ENCODE measurements around the gene CPA2.

The CPA2 gene

DNA sequence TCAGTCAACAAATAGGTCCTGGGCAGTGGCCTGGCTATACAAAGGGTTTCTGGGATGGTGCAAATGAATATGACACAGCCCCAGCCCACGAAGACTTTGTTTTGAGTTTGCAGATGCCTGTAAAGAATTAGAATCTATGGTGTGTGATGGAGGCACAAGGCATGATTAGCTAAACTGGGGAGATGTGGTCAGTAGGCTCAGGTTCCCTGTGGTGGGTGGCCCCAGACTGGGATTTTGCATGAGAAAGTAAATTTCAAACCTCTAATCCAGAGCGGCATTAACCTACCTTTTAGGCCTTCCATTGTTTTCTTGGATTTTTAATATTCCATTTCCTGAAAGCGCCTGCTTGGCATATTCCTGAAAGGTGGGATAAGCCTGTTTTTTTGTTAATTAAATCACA, 71.6 kb downstream of the CPA2 start:
- Histone ChIP-seq H3K9me2 (replicated peaks; ENCODE audit: insufficient read depth, low read length) (no peaks in the 10 kb centered on the region), H3F3A (ENCODE audit: insufficient read depth) (no peaks in the 10 kb centered on the region), H3K4me3 (ENCODE audit: insufficient read depth, low read length, poor library complexity, severe bottlenecking) (no peak overlapping the region), H3K27me3 (ENCODE audit: low read length) (no peaks in the 10 kb centered on the region), H2AFZ (ENCODE audit: low read depth, low read length, severe bottlenecking) (no peak overlapping the region), H3K79me2 (ENCODE audit: insufficient read depth, low read length) (no peaks in the 10 kb centered on the region), H3K9ac (ENCODE audit: low read length) (no peak overlapping the region), H3K4me2 (ENCODE audit: low read depth, low read length, poor library complexity, severe bottlenecking) (no peak overlapping the region), H4K20me1 (ENCODE audit: low read depth, low read length) (no peaks in the 10 kb centered on the region), H3K36me3 (ENCODE audit: low read length) (no peaks in the 10 kb centered on the region), H3K9me3 (ENCODE audit: insufficient read depth, low read length) (no peaks in the 10 kb centered on the region), H3K27ac (ENCODE audit: low read depth, low read length) (no peak overlapping the region)
- no peak for TF ChIP-seq EZH2phosphoT487 (conservative IDR thresholded peaks at IDR 0.05; ENCODE audit: low read length)
- TF ChIP-seq, protein P1, sequence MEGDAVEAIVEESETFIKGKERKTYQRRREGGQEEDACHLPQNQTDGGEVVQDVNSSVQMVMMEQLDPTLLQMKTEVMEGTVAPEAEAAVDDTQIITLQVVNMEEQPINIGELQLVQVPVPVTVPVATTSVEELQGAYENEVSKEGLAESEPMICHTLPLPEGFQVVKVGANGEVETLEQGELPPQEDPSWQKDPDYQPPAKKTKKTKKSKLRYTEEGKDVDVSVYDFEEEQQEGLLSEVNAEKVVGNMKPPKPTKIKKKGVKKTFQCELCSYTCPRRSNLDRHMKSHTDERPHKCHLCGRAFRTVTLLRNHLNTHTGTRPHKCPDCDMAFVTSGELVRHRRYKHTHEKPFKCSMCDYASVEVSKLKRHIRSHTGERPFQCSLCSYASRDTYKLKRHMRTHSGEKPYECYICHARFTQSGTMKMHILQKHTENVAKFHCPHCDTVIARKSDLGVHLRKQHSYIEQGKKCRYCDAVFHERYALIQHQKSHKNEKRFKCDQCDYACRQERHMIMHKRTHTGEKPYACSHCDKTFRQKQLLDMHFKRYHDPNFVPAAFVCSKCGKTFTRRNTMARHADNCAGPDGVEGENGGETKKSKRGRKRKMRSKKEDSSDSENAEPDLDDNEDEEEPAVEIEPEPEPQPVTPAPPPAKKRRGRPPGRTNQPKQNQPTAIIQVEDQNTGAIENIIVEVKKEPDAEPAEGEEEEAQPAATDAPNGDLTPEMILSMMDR (IDR thresholded peaks at IDR 0.05; ENCODE audit: insufficient read depth, low read length, poor library complexity, severe bottlenecking) = no peak
